Endodermal cell (in vitro differentiated cells): ENCODE measurements around the gene CHCHD10. TPM values are rescaled to one million over a fixed set of nuclear protein-coding genes. Genes with fewer than 3 reads are reported as not detected.

Experiments
- DNase-seq: peaks from one replicate; pipeline ENCODE4 v3.0.0-alpha.2; 2017
- H3K27ac ChIP-seq: 2 replicates; pipeline ENCODE4 v1.5.1; 2013; ENCODE audit warnings: mild to moderate bottlenecking, low read depth, low read length, moderate library complexity
- H3K27me3 ChIP-seq: 2 replicates; pipeline ENCODE4 v1.6.1; 2013; ENCODE audit warnings: mild to moderate bottlenecking, low read length, moderate library complexity; ENCODE audit not compliant: insufficient read depth, control insufficient read depth, poor library complexity, severe bottlenecking
- H3K36me3 ChIP-seq: 2 replicates; pipeline ENCODE4 v1.7.0; 2013; ENCODE audit warnings: mild to moderate bottlenecking, low read length, moderate library complexity; ENCODE audit not compliant: control insufficient read depth, insufficient read depth
- H3K4me1 ChIP-seq: one replicate; pipeline ENCODE4 v1.7.0; 2013; ENCODE audit warnings: low read length; ENCODE audit not compliant: control insufficient read depth, insufficient read depth
- H3K4me3 ChIP-seq: 2 replicates; pipeline ENCODE4 v1.5.1; 2013; ENCODE audit warnings: mild to moderate bottlenecking, low read length, moderate library complexity
- H3K9ac ChIP-seq: 2 replicates; pipeline ENCODE4 v1.6.1; 2013; ENCODE audit warnings: mild to moderate bottlenecking, low read length, moderate library complexity; ENCODE audit not compliant: poor library complexity, severe bottlenecking; ENCODE audit errors: extremely low read depth
- H3K9me3 ChIP-seq: 2 replicates; pipeline ENCODE4 v1.6.1; 2013; ENCODE audit warnings: mild to moderate bottlenecking, low read length, moderate library complexity; ENCODE audit not compliant: control insufficient read depth
- H3K27ac Mint-ChIP-seq: 2 replicates; pipeline ENCODE4 v1.8.0; 2020; ENCODE audit warnings: mixed read lengths
- H3K27me3 Mint-ChIP-seq: 2 replicates; pipeline ENCODE4 v1.8.0; 2021; ENCODE audit warnings: mild to moderate bottlenecking, mixed read lengths; ENCODE audit not compliant: insufficient read depth
- H3K36me3 Mint-ChIP-seq: 2 replicates; pipeline ENCODE4 v1.8.0; 2020; ENCODE audit warnings: low read depth, mixed read lengths
- H3K4me1 Mint-ChIP-seq: 2 replicates; pipeline ENCODE4 v1.8.0; 2020; ENCODE audit warnings: mixed read lengths
- H3K4me3 Mint-ChIP-seq: 2 replicates; pipeline ENCODE4 v1.8.0; 2020; ENCODE audit warnings: mild to moderate bottlenecking, moderate library complexity, mixed read lengths
- H3K9me3 Mint-ChIP-seq: 2 replicates; pipeline ENCODE4 v1.8.0; 2020; ENCODE audit warnings: mild to moderate bottlenecking, mixed read lengths
- CTCF ChIP-seq: fragments of 200-600 bp; sonication (generic); conservative IDR thresholded peaks from 2 replicates; pipeline ENCODE4 v1.5.0; 2021; ENCODE audit warnings: antibody characterized with exemption, mild to moderate bottlenecking
- WGBS, 2 experiments: methylation state at CpG; one replicate each; pipeline versions ENCODE4 v1.1.5 to v1.1.7; 2013; ENCODE audit warnings: missing lambda C conversion rate in 2 of 2, mixed read lengths in 1 of 2; ENCODE audit not compliant: insufficient coverage in 1 of 2, insufficient read length in 1 of 2; 5-methylcytosine and 5-hydroxymethylcytosine counted together
- total RNA-seq, 2 donors: library from RNA; stranded (reverse); fragmentation: NEBNext Ultra II Directional in 1 of 2; extraction: Animal tissue kit (Norgen Biotek cat#: 25700) in 1 of 2; gene quantifications; 2 replicates in 1 of 2; 3 replicates in 1 of 2; pipeline ENCODE4 v1.2.1, GENCODE V29; 2021

Gene CHCHD10
- total RNA-seq, 2 donors from 2014 or later = 76.1 to 103 TPM

GRCh38 chr22:23801238-23801821 lies 33.6 kb upstream of the CHCHD10 start:
- no peak overlapping the region for H3K4me3 Mint-ChIP-seq
- Histone ChIP-seq H3K36me3 (peaks cover 76% of the 10 kb centered on the region), H3K27me3 (no peaks in the 10 kb centered on the region), H3K4me1 (no peaks in the 10 kb centered on the region), H3K27ac (no peak overlapping the region), H3K9me3 (no peaks in the 10 kb centered on the region), H3K9ac (no peak overlapping the region), H3K4me3 (no peak overlapping the region)
- peak; percentile 34 for DNase-seq
- 92 to 94% methylated on average over 11 of the region's 11 CpGs for WGBS, 2 experiments
- H3K27me3 Mint-ChIP-seq = no peaks in the 10 kb centered on the region
- H3K9me3 Mint-ChIP-seq = no peaks in the 10 kb centered on the region
- H3K27ac Mint-ChIP-seq = peak overlapping the region; percentile 53
- peaks cover 86% of the 10 kb centered on the region for H3K36me3 Mint-ChIP-seq
- no peak for TF ChIP-seq CTCF
- peaks cover 20% of the 10 kb centered on the region for H3K4me1 Mint-ChIP-seq

GRCh38 chr22:23800297-23801237 lies 32.8 kb upstream of the CHCHD10 start:
- Histone ChIP-seq H3K9ac (no peak overlapping the region), H3K9me3 (no peaks in the 10 kb centered on the region), H3K36me3 (peaks cover 76% of the 10 kb centered on the region), H3K27me3 (no peaks in the 10 kb centered on the region), H3K27ac (no peak overlapping the region), H3K4me3 (no peak overlapping the region), H3K4me1 (no peaks in the 10 kb centered on the region)
- peak; percentile 25 for DNase-seq
- no peaks in the 10 kb centered on the region for H3K27me3 Mint-ChIP-seq
- TF ChIP-seq CTCF = no peak
- 91 to 95% methylated on average over 17 to 18 of the region's 18 CpGs for WGBS, 2 experiments
- no peaks in the 10 kb centered on the region for H3K9me3 Mint-ChIP-seq
- no peak overlapping the region for H3K4me3 Mint-ChIP-seq
- H3K36me3 Mint-ChIP-seq = peaks cover 84% of the 10 kb centered on the region
- H3K27ac Mint-ChIP-seq = peak overlapping the region; percentile 27
- H3K4me1 Mint-ChIP-seq = peaks cover 20% of the 10 kb centered on the region

- 92 to 100% methylated on average over 3 to 5 of the region's 5 CpGs for WGBS, 2 experiments
Measured at GRCh38 chr22:23796461-23796860, 28.7 kb upstream of the CHCHD10 start.

More at GRCh38 chr22:23796461-23796860, 28.7 kb upstream of the CHCHD10 start:
- Histone ChIP-seq H3K27me3 (no peaks in the 10 kb centered on the region), H3K9me3 (no peaks in the 10 kb centered on the region), H3K4me3 (no peak overlapping the region), H3K36me3 (peaks cover 79% of the 10 kb centered on the region), H3K27ac (no peak overlapping the region), H3K4me1 (peaks cover 6% of the 10 kb centered on the region), H3K9ac (no peak overlapping the region)
- no peak overlapping the region for H3K4me3 Mint-ChIP-seq
- H3K27ac Mint-ChIP-seq = no peak overlapping the region
- peaks cover 81% of the 10 kb centered on the region for H3K36me3 Mint-ChIP-seq
- peaks cover 10% of the 10 kb centered on the region for H3K4me1 Mint-ChIP-seq
- H3K9me3 Mint-ChIP-seq = no peaks in the 10 kb centered on the region
- no peak for DNase-seq
- H3K27me3 Mint-ChIP-seq = no peaks in the 10 kb centered on the region
- TF ChIP-seq CTCF = no peak
